Liver (tissue), 1 donor: ENCODE measurements around the gene MYO1B.

ENCODE experiments used
- FOXA1 ChIP-seq: IDR thresholded peaks from 2 replicates; pipeline ENCODE4 v1.6.1; 2016; ENCODE audit warnings: antibody characterized with exemption
- TF ChIP-seq, protein P1 (sequence below): IDR thresholded peaks from 2 replicates; pipeline ENCODE4 v1.6.1; 2016; ENCODE audit warnings: antibody characterized with exemption, mild to moderate bottlenecking

DNA sequence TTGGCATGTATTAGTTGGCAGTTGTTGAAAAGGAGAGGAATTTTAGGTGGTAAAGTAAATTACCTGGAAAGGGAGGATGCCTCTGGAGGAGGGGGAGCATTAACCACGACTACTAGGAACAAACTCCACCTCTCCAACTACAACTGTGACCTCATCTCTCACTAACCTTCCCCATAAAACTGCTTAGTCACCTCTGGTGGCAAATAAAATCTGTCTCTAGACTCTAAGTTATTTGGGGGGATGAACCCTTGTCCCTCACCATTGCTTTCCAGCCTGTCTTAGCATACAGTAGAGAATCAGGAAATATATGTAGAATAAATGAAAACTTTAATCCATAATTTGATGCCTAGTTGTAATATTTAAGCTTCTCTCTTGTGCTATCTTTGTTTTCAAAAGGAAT, 27.6 kb upstream of the MYO1B start:
- TF ChIP-seq, protein P1, sequence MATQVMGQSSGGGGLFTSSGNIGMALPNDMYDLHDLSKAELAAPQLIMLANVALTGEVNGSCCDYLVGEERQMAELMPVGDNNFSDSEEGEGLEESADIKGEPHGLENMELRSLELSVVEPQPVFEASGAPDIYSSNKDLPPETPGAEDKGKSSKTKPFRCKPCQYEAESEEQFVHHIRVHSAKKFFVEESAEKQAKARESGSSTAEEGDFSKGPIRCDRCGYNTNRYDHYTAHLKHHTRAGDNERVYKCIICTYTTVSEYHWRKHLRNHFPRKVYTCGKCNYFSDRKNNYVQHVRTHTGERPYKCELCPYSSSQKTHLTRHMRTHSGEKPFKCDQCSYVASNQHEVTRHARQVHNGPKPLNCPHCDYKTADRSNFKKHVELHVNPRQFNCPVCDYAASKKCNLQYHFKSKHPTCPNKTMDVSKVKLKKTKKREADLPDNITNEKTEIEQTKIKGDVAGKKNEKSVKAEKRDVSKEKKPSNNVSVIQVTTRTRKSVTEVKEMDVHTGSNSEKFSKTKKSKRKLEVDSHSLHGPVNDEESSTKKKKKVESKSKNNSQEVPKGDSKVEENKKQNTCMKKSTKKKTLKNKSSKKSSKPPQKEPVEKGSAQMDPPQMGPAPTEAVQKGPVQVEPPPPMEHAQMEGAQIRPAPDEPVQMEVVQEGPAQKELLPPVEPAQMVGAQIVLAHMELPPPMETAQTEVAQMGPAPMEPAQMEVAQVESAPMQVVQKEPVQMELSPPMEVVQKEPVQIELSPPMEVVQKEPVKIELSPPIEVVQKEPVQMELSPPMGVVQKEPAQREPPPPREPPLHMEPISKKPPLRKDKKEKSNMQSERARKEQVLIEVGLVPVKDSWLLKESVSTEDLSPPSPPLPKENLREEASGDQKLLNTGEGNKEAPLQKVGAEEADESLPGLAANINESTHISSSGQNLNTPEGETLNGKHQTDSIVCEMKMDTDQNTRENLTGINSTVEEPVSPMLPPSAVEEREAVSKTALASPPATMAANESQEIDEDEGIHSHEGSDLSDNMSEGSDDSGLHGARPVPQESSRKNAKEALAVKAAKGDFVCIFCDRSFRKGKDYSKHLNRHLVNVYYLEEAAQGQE, result no peak
- no peak for TF ChIP-seq FOXA1
